GM21360 (cell line): ENCODE data around the gene FGF11.
"Not testable (repeated sequence)": the region's sequence is repeated elsewhere in the genome, so short reads cannot be mapped to it uniquely, and the experiment has no call there.

Source experiments
- ATAC-seq: cut with Tn5 transposase; IDR thresholded peaks from one replicate; pipeline ENCODE4 v1.9.1; 2021; ENCODE audit warnings: mild to moderate bottlenecking, moderate library complexity; ENCODE audit not compliant: unreplicated experiment

Gene FGF11

DNA sequence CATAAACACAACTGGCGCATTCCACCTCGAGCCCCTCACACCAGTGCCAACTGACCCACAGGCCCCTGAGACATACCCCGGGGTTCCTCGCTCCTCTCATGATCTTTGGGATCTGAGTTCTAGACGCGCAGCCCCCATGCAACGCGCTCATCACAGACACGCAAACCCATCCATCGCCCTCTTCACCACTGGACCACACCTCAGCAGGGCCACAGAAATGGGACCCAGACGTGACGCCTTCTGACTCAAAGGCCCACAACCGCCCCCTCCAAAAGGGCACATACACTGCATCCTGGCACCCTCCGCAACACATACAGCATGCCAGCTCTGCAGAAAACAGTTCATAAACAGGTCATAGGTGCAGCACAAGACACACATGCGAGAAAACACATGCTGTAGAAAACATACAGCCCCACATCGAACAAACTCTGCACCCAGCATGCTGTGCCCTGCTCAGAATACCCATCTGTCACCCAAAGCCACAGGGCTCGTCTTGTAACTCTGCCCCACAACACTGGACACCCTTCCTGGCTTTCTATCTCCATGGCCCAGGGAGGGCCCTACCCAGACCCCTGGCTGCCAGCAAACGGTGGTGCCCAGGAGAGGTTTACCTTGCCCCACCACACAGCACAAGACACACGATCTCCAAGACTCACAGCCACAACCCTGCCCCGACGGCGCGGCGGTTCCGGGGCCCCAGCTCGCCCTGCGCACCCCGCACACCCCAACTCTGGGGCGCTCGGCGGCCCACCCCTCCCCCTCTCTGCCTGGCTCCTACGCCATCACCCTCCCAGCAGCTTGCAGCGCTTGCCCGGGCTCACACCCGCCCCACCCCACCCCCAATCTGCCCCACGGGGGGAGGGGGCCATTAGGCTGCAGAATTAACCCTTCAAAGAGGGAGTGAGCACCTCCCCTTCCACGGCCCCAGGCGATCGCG, 39.2 kb downstream of the FGF11 start:
- ATAC-seq, result no peak

DNA sequence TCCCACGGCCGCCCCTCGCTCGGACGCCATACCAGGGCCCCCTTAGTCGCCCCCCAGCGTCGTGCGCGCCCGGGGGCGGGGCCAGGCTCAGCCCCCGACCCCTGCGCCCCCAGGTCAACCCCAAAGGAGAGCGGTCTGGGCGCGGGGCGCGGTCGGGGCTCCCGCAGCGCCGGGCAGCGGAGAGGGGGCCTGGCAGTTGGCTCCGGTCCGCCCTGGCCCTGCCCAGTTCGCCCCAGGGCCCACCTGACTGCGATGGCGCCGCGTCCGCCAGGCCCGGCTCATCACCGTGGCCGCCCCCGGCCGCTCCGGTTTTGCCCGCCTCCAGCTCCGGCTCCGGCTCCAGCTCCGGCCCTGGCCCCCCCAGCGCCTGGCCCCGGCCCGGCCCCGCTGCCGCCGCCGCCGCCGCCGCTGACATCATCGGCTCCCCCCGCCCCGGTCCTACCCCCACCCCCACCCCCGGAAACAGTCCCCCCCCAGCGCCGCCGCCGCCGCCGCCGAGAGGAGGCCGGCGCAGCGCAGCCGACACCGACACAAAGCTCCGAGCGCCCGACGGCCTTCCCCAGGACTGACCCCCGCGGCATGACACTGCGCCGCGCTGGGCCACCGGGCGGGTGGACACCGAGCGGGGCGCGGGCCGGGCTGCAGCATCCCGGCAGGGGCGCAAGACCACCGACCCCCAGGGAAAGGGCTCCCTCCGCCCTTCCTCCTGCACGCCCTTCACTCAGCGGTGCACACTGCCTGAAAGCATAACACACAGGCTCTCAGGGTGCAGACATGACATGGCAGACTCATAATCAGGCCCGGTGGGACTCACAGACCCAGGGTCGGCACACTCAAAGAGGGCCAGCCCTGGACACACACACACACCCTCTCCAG, 40.1 kb downstream of the FGF11 start, which contains the start of gene ZBTB4:
TSS of gene ZBTB4 (minus strand) at position 419 of the 876 bp plus-strand sequence. CDS start 12,830 bp downstream, outside the sequence.
- ATAC-seq, result no peak

DNA sequence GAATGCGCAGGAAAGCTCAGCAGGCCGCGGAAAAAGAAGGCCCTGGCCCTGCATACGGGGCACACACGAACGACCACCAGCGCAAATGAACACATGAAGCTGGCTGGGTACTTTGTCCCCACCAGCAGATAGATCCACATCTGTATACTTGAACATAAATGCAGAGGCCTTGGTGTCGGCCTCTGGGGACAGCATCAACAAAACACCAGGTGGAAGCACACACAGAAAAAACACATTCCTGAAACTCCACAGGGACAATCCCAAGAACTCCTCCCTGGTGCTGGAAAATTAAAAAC, 40.7 kb downstream of the FGF11 start:
- no peak for ATAC-seq

- ATAC-seq, result not testable (repeated sequence)
Measured at GRCh38 chr17:7481275-7481674, 42.0 kb downstream of the FGF11 start, which contains the start of gene SLC35G6. Gene SLC35G6 (plus strand): TSS chr17:7481446. CDS start chr17:7481517, 71 bp downstream.

DNA sequence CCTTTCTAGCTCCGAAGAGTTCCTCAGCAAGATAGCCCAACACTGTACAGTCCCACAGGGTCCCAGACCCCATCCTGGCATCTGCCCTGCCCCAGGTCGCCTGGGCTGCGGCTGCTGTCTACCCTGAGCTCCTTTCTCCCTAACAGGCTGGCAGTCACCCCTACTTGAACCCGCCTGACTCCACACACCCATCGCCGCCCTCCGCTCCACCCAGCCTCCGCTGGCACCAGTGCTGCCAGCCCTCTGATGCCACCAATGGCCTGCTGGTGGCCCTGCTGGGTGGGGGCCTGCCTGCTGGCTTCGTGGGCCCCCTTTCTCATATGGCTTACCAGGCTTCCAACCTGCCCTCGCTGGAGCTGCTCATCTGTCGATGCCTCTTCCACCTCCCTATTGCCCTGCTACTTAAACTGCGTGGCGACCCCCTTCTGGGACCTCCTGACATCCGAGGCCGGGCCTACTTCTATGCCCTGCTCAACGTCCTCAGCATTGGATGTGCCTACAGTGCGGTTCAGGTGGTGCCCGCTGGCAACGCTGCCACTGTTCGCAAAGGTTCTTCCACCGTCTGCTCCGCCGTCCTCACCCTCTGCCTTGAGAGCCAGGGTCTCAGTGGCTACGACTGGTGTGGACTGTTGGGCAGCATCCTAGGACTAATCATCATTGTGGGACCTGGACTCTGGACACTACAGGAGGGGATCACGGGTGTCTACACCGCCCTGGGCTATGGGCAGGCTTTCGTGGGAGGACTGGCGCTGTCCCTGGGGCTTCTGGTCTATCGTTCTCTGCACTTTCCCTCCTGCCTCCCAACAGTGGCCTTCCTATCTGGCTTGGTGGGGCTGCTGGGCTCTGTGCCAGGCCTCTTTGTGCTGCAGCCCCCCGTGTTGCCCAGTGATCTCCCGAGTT, 42.8 kb downstream of the FGF11 start:
- ATAC-seq, result not testable (repeated sequence)

GRCh38 chr17:7482742-7483088, 43.4 kb downstream of the FGF11 start:
- not testable (repeated sequence) for ATAC-seq

GRCh38 chr17:7483255-7484066, 44.1 kb downstream of the FGF11 start:
- peak; percentile 27 for ATAC-seq

DNA sequence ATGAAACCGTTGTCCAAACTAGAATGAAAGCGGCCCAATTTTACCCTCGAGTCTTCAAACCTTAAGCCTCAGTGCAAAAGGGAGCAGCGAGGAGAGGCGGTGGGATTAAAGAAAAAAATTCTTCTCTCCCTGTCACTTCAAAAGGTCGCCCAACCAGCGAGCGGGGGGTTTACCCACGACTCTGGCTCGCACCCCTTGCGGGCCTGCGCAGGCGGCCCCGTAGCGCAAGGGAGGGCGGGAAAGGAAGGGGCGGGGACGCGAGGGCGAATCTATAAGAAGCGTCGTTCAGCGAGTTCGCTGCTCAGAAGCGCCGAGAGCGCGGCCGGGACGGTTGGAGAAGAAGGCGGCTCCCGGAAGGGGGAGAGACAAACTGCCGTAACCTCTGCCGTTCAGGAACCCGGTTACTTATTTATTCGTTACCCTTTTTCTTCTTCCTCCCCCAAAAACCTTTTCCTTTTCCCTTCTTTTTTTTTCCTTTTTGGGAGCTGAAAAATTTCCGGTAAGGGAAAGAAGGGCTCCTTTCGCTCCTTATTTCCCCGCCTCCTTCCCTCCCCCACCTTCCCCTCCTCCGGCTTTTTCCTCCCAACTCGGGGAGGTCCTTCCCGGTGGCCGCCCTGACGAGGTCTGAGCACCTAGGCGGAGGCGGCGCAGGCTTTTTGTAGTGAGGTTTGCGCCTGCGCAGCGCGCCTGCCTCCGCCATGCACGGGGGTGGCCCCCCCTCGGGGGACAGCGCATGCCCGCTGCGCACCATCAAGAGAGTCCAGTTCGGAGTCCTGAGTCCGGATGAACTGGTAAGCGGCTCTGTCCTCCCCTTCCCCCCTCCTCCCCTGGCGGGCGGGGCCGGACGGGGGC, 45.0 kb downstream of the FGF11 start, which contains the start of gene POLR2A:
TSS of gene POLR2A (plus strand) at position 300 of the 852 bp plus-strand sequence.
- ATAC-seq, result peak; percentile 49

DNA sequence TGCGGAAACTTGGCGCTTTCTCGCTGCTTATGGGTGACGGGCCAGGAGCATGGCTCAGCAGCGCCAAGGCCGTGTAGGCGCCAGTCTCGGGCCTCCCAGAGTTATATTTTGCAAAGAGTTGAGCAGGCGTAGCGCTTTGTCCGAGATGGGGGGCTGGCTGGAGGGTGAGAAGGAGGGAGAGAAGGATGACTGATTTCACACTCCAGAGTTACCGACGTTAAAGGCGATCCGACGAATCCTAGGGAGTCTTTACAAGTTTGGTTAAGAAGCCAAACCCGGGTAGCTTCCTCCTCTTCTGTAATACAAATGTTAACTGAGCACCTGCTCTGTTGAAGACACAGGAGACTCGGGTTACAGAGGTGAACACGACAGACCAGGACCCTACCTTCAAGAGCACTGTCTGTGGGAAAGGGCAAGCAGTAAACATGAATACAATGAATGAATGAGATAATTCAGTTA, 45.6 kb downstream of the FGF11 start:
- ATAC-seq, result no peak

GRCh38 chr17:7486181-7486580, 46.9 kb downstream of the FGF11 start:
- ATAC-seq, result no peak

DNA sequence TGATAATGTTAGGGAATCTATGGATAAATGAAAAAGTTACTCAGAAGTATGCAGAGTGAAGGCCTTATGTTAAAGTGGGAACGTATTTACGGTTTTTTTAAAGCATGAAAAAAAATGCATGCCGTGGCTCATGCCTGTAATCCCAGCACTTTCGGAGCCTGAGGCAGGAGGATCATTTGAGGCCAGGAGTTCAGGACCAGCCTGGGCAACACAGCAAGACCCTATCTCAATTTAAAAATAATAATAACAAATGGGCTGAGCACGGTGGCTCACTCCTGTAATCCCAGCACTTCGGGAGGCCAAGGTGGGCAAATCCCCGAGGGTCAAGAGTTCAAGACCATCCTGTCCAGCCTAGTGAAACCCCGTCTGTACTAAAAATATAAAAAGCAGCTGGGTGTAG, 50.8 kb downstream of the FGF11 start:
- no peak for ATAC-seq

- no peak for ATAC-seq
Measured at GRCh38 chr17:7491583-7491982, 52.3 kb downstream of the FGF11 start.

DNA sequence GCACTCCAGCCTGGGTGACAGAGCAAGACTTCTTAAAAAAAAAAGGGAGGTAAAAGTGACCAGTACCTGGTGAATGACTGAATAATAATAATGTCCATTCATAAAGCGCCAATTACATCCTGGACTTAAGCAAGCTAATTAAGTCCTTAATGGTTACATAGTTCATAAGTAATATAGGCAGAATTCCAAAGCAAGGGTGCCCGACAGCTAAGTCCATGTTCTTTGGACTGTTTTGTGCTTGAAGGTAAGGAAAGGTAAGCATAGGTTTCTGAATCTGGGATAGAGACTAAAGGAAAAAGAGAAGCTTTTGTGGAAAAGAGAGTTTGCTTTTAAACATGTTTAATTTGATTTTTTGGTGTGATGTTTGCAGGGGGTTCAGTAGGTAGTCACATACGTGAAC, 54.6 kb downstream of the FGF11 start:
- no peak for ATAC-seq
